WTC11 (cell line): Measurements from ENCODE around the gene ADAMTS8. TPM values are rescaled to one million over a fixed set of nuclear protein-coding genes. Genes with fewer than 3 reads are reported as not detected.

Experiments
- ATAC-seq: fragments of 200-7000 bp; cut with Tn5 transposase; 2 replicates; pipeline ENCODE4 v1.10.0; 2021; ENCODE audit warnings: mild to moderate bottlenecking, moderate library complexity
- CTCF ChIA-PET: fragments of 300-600 bp; sonication (Branson Sonifier 250); formaldehyde crosslinking; loops from one replicate; lab custom pipeline; 2021; ENCODE audit warnings: antibody characterized with exemption; lab: Charles Lee
- POLR2A ChIA-PET: fragments of 350-600 bp; sonication (Branson Sonifier 250); formaldehyde crosslinking; loops from one replicate; lab custom pipeline; 2021; ENCODE audit warnings: antibody characterized with exemption; lab: Charles Lee
- DNase-seq: peaks from one replicate; pipeline ENCODE4 v3.0.0; 2021; ENCODE audit warnings: low spot score
- H3K27ac Mint-ChIP-seq: 2 replicates; pipeline ENCODE4 v1.8.0; 2021; ENCODE audit warnings: mixed read lengths
- H3K27me3 Mint-ChIP-seq: 2 replicates; pipeline ENCODE4 v1.8.0; 2021; ENCODE audit warnings: low read depth, mild to moderate bottlenecking, moderate library complexity, mixed read lengths
- H3K36me3 Mint-ChIP-seq: 2 replicates; pipeline ENCODE4 v1.8.0; 2021; ENCODE audit warnings: mixed read lengths
- H3K4me1 Mint-ChIP-seq: 2 replicates; pipeline ENCODE4 v1.8.0; 2022; ENCODE audit warnings: mixed read lengths
- H3K4me3 Mint-ChIP-seq: 2 replicates; pipeline ENCODE4 v1.8.0; 2021; ENCODE audit warnings: mild to moderate bottlenecking, moderate library complexity, mixed read lengths
- H3K9me3 Mint-ChIP-seq: 2 replicates; pipeline ENCODE4 v1.8.0; 2021; ENCODE audit warnings: mixed read lengths
- CBFB ChIP-seq: sonication (generic); formaldehyde crosslinking; IDR thresholded peaks from 2 replicates; pipeline ENCODE4 v1.8.1; 2022; ENCODE audit warnings: mild to moderate bottlenecking, low read depth, missing genetic modification reagents
- ELF4 ChIP-seq: sonication (generic); formaldehyde crosslinking; IDR thresholded peaks from 2 replicates; pipeline ENCODE4 v1.8.1; 2022; ENCODE audit warnings: low read depth, mild to moderate bottlenecking, moderate library complexity, missing genetic modification reagents
- ESRRA ChIP-seq: sonication (generic); formaldehyde crosslinking; IDR thresholded peaks from 2 replicates; pipeline ENCODE4 v1.8.1; 2022; ENCODE audit warnings: mild to moderate bottlenecking, missing genetic modification reagents, borderline replicate concordance
- NFE2L1 ChIP-seq: sonication (generic); formaldehyde crosslinking; IDR thresholded peaks from 2 replicates; pipeline ENCODE4 v1.8.1; 2023; ENCODE audit warnings: missing genetic modification reagents
- NR3C1 ChIP-seq: sonication (generic); formaldehyde crosslinking; conservative IDR thresholded peaks from 2 replicates; pipeline ENCODE4 v1.8.1; 2023; ENCODE audit warnings: low read depth, mild to moderate bottlenecking, missing genetic modification reagents
- PRRX2 ChIP-seq: fragments of 250-450 bp; sonication (Bioruptor Pico); IDR thresholded peaks from 2 replicates; pipeline ENCODE4 v1.8.0; 2021; ENCODE audit warnings: mild to moderate bottlenecking
- RELA ChIP-seq: sonication (generic); formaldehyde crosslinking; IDR thresholded peaks from 2 replicates; pipeline ENCODE4 v1.8.1; 2022; ENCODE audit warnings: missing genetic modification reagents, mild to moderate bottlenecking, borderline replicate concordance
- RORB ChIP-seq: fragments of 250-450 bp; sonication (Bioruptor Pico); IDR thresholded peaks from 2 replicates; pipeline ENCODE4 v1.9.0; 2021; ENCODE audit warnings: mild to moderate bottlenecking
- TCF7 ChIP-seq: sonication (generic); formaldehyde crosslinking; IDR thresholded peaks from 2 replicates; pipeline ENCODE4 v1.8.0; 2022; ENCODE audit warnings: mild to moderate bottlenecking, low read depth, missing genetic modification reagents, moderate library complexity
- ZBTB21 ChIP-seq: sonication (generic); formaldehyde crosslinking; IDR thresholded peaks from 2 replicates; pipeline ENCODE4 v1.8.1; 2023; ENCODE audit warnings: mild to moderate bottlenecking, missing genetic modification reagents, borderline replicate concordance
- ZNF219 ChIP-seq: sonication (generic); formaldehyde crosslinking; IDR thresholded peaks from 2 replicates; pipeline ENCODE4 v1.8.0; 2023; ENCODE audit warnings: missing genetic modification reagents, mild to moderate bottlenecking, borderline replicate concordance
- ZNF263 ChIP-seq: sonication (generic); formaldehyde crosslinking; IDR thresholded peaks from 2 replicates; pipeline ENCODE4 v1.8.1; 2022; ENCODE audit warnings: low read depth, mild to moderate bottlenecking, moderate library complexity, missing genetic modification reagents
- total RNA-seq: library from RNA; stranded (reverse); gene quantifications from 3 replicates; pipeline ENCODE4 v1.2.3, GENCODE V29; 2021
- TF ChIP-seq, protein P1 (sequence below): sonication (generic); formaldehyde crosslinking; IDR thresholded peaks from 2 replicates; pipeline ENCODE4 v1.8.0; 2022; ENCODE audit warnings: mild to moderate bottlenecking, missing genetic modification reagents
- TF ChIP-seq, protein P2 (sequence below): sonication (generic); formaldehyde crosslinking; IDR thresholded peaks from 2 replicates; pipeline ENCODE4 v1.8.1; 2022; ENCODE audit warnings: missing genetic modification reagents, borderline replicate concordance
- TF ChIP-seq, protein P3 (sequence below): sonication (generic); formaldehyde crosslinking; IDR thresholded peaks from 2 replicates; pipeline ENCODE4 v1.8.1; 2023; ENCODE audit warnings: mild to moderate bottlenecking, missing genetic modification reagents, moderate library complexity
- TF ChIP-seq, protein P4 (sequence below): fragments of 200-600 bp; IDR thresholded peaks from 2 replicates; pipeline ENCODE4 v1.8.0; 2022; ENCODE audit warnings: antibody characterized with exemption
- TF ChIP-seq, protein P5 (sequence below): fragments of 250-450 bp; sonication (Bioruptor Pico); conservative IDR thresholded peaks from 2 replicates; pipeline ENCODE4 v1.9.0; 2021; ENCODE audit warnings: mild to moderate bottlenecking

Gene ADAMTS8
- total RNA-seq, 1 experiment from 2014 or later, result 9.9 TPM

DNA sequence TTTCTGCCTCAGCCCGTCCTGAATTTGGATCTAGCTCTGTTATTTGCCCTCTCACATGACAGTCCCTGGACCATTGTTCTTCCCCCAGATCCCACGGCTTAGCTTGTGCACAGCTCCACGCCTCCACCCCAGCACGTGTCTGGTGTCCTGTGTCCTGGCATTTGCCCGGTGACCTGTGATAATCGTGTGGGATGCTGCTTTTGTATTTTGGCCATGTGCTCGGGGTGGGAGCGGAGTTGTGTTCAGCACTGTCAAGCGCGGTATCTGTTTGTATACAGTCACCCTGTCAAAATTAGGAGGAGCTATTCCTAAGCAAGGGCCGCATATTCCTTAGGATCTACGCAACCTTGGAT is 11.9 kb downstream of the ADAMTS8 start:
- Mint-ChIP-seq H3K9me3 (peaks cover 3% of the 10 kb centered on the region; the same call in 1 of the 2 replicates), H3K36me3 (peaks cover 8% of the 10 kb centered on the region), H3K27me3 (peaks cover 2% of the 10 kb centered on the region; the same call in 1 of the 2 replicates), H3K4me3 (no peak overlapping the region), H3K4me1 (peaks cover 32% of the 10 kb centered on the region), H3K27ac (no peak overlapping the region)
- ATAC-seq (no peak), DNase-seq (no peak)
- POLR2A ChIA-PET, result no interaction called here
- CTCF ChIA-PET, result interaction anchor here (0.6 to 1.3 kb wide), 4 partner anchors 8 to 45 kb away, joined by 3 to 5 read pairs (median 4); no protein-coding TSS in a partner anchor
- TF ChIP-seq NFE2L1 (no peak), PRRX2 (no peak), TCF7 (CRISPR knock-in tag) (no peak), CBFB (CRISPR knock-in tag) (no peak), NR3C1 (CRISPR knock-in tag) (no peak), ZNF263 (CRISPR knock-in tag) (no peak), ZBTB21 (CRISPR knock-in tag) (no peak), ESRRA (CRISPR knock-in tag) (no peak), RORB (CRISPR knock-in tag) (no peak), RELA (CRISPR knock-in tag) (no peak), ZNF219 (CRISPR knock-in tag) (no peak), ELF4 (CRISPR knock-in tag) (no peak)
- TF ChIP-seq, protein P1, sequence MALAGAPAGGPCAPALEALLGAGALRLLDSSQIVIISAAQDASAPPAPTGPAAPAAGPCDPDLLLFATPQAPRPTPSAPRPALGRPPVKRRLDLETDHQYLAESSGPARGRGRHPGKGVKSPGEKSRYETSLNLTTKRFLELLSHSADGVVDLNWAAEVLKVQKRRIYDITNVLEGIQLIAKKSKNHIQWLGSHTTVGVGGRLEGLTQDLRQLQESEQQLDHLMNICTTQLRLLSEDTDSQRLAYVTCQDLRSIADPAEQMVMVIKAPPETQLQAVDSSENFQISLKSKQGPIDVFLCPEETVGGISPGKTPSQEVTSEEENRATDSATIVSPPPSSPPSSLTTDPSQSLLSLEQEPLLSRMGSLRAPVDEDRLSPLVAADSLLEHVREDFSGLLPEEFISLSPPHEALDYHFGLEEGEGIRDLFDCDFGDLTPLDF (CRISPR knock-in tag), result no peak
- TF ChIP-seq, protein P2, sequence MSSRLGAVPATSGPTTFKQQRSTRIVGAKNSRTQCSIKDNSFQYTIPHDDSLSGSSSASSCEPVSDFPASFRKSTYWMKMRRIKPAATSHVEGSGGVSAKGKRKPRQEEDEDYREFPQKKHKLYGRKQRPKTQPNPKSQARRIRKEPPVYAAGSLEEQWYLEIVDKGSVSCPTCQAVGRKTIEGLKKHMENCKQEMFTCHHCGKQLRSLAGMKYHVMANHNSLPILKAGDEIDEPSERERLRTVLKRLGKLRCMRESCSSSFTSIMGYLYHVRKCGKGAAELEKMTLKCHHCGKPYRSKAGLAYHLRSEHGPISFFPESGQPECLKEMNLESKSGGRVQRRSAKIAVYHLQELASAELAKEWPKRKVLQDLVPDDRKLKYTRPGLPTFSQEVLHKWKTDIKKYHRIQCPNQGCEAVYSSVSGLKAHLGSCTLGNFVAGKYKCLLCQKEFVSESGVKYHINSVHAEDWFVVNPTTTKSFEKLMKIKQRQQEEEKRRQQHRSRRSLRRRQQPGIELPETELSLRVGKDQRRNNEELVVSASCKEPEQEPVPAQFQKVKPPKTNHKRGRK (CRISPR knock-in tag), result no peak
- TF ChIP-seq, protein P3, sequence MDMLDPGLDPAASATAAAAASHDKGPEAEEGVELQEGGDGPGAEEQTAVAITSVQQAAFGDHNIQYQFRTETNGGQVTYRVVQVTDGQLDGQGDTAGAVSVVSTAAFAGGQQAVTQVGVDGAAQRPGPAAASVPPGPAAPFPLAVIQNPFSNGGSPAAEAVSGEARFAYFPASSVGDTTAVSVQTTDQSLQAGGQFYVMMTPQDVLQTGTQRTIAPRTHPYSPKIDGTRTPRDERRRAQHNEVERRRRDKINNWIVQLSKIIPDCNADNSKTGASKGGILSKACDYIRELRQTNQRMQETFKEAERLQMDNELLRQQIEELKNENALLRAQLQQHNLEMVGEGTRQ (CRISPR knock-in tag), result no peak
- TF ChIP-seq, protein P4, sequence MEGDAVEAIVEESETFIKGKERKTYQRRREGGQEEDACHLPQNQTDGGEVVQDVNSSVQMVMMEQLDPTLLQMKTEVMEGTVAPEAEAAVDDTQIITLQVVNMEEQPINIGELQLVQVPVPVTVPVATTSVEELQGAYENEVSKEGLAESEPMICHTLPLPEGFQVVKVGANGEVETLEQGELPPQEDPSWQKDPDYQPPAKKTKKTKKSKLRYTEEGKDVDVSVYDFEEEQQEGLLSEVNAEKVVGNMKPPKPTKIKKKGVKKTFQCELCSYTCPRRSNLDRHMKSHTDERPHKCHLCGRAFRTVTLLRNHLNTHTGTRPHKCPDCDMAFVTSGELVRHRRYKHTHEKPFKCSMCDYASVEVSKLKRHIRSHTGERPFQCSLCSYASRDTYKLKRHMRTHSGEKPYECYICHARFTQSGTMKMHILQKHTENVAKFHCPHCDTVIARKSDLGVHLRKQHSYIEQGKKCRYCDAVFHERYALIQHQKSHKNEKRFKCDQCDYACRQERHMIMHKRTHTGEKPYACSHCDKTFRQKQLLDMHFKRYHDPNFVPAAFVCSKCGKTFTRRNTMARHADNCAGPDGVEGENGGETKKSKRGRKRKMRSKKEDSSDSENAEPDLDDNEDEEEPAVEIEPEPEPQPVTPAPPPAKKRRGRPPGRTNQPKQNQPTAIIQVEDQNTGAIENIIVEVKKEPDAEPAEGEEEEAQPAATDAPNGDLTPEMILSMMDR, result no peak
- TF ChIP-seq, protein P5, sequence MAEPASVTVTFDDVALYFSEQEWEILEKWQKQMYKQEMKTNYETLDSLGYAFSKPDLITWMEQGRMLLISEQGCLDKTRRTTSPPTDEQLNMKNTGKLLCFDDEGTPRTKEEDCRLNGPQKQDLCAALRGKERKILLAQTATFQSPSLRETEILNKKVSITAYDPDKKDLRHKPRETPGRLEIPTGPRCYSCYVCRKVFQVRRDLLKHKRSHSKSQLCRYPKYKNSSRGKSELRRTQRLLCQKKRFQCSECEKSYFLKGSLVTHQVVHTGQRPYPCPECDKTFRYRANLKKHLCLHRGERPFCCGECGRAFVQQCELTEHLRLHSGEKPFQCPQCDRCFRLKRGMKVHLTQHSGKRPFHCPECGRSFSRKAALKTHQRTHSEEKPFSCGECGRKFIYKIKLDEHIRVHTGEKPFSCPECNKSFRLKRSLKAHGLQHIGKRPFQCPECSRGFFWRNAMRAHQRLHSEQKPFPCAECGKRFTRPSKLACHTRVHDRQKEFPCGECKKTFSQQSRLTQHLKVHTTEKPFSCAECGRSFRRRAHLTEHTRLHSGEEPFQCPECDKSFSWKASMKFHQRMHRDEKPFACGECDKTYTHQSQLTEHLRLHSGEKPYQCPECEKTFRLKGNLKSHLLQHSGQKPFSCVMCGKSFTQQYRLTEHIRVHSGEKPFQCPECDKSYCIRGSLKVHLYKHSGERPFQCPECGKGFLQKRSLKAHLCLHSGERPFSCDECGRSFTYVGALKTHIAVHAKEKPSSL (CRISPR knock-in tag), result no peak
